Measurements from ENCODE around the gene KDM4B. TPM values are rescaled to one million over a fixed set of nuclear protein-coding genes. Genes with fewer than 3 reads are reported as not detected.

The KDM4B gene
- total RNA-seq, 1 donor: 26.7 TPM

DNA sequence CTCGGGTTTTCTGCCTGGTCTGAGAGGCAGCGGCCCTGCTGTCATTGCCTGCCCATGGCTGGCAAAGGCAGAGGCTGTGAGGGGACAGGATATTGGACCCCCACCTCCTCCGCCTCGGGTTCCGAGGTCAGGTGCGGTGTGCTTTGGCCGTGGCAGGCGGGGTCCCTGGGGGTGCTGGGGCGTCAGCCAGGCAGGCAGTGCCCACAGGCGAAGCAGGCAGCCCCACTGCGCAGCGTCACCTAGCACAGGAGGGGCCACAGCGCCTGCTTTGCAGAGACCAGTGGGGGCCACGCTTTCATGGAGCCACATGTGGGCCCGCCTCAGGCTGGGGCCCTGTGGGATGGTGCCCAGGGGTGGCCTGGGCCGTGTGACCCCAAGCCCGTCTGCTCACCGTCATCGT is 96.0 kb downstream of the KDM4B start:
- DNase-seq (ENCODE audit: low read depth in 2 of 3, low spot score in 2 of 3): no peak

DNA sequence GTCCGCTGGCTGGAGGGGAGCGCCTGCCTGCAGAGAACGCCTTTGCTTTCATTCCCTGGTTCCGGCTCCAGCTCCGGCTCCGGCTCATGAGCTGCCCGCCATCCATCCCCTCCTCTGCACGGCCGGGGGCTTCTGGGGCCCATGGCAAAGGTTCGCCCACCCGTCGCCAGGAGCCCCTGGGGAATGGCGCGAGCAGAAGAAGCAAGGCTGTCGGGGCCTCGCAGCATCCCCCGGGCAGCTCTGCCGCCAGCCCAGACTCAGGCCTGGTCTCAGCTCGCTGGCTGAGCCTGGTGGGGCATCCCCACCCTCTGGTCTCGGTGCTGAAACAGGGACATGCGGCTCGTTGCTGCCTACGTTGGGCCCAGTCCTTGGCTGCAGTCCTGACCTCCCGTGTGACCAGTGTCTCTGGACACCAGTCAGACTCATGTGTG is 96.8 kb downstream of the KDM4B start:
- DNase-seq (ENCODE audit: low read depth in 2 of 3, low spot score in 2 of 3): no peak

DNA sequence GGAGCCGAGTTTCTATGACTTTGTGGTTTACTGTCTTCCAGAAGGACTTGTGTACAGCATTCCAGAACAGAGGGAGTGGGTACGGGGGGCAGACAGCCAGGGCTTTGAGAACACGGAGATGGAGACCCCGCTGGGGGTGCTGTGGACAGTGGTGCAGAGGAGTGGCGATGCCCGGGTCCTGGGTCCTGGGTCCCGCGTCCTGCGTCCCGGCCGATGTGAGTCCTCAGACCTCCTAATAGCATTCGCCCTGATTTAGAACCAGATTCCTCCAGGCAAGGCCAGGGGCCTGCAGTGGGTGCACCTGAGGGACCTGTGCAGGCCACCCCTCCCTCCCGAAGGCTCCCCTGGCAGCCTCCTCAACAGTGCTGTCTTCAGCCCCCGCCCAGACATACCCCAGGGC is 97.9 kb downstream of the KDM4B start:
- DNase-seq (ENCODE audit: low read depth in 2 of 3, low spot score in 2 of 3): no peak

DNA sequence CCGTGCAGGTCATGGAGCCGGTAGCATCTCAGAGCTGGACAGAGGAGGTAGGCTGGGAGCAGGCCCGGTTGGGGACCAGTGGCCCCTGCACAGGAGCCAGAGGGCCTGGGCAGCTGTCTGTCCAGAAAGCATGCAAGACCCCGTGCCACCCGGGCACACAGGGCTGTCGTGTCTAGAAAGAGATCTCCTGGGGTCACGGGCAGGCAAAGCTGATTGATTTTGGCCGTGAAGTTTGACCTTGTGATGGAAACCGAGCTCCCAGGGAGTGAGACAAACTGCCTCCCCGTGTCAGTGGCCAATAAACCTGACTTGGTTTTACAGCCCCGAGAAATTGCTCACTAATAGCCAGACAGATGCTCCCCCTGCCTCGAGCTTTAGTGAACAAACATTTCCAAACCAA is 98.8 kb downstream of the KDM4B start:
- DNase-seq (ENCODE audit: low read depth in 2 of 3, low spot score in 2 of 3): no peak

DNA sequence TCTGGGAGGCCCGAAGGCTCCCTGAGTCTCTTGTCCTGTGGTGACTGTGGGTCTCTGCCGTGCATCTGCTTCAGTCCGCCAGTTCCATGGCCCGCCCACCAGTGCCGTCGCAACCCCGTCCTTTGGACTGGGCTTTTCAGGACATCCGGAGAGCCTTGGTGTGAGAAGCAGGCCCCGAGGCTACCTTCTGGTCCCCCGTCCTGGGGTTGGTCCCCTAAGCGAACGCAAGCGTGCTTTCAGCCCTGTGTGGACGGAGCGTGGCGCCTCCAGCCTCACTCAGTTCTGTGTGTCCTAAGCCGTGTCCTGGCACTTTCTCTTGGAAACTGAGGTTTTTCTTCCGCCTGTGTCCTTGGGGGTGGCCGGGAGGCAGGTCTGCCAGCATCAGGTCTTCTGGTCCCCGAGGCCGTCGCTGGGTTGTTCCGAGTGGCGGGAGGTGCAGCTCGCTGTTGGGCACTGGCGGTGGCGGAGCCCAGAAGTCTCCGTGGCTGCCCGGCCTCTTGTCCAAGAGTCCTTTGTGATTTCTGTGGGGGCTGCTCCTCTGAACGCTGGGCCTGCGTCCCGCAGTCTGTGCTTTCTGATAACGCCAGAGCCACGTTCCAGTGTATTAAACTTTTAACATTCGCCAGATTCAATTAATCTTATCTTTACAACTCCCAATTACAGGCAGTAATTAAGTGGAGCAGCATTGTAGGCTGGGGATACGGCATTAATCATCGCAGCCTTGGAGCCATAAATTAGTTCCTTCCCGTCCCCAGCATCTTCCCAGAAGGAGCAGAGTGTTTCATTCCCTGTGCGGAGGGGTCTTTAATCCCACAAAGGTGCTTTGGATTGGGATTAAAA is 99.5 kb downstream of the KDM4B start:
- no peak for DNase-seq (ENCODE audit: low read depth in 2 of 3, low spot score in 2 of 3)

DNA sequence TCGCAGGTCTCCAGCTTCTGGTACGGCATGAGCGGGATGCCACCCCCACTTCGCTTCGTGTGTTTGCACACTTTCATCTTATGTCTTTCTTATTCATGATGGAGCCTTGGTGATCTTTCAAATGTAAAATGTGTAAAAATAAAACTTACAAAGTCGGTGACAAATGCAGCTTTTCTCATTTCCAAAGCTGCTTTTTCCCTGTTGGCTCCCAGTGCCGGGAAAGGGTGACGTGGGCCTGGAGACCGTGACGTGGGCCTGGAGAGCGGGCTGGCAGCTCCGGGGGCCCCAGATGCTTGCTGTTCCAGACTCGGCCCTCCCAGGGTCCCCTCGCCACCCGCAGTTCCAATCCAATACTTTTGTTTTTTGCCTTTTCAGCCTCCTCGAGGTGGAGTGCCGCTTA is 101.4 kb downstream of the KDM4B start:
- DNase-seq (ENCODE audit: low read depth in 2 of 3, low spot score in 2 of 3): no peak

DNA sequence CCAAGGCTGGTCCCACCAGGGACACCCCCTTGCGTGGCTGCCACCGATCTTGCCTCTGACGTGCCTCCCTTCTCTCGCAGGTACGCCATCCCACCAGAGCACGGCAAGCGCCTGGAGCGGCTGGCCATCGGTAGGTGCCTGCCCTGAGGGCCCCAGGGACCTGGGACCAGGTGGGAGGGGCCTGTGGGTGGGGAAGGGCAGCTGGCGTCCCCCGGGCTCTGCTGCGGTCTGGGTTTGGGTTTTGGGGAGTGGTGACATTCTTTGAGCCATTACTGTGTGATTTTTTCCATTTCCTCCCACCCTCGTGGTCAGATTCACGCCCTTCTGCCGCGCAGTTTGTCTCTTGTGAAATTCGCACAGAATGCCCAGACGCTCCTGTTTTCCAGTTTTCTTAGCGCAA is 102.0 kb downstream of the KDM4B start:
- DNase-seq (ENCODE audit: low read depth in 2 of 3, low spot score in 2 of 3): no peak

DNA sequence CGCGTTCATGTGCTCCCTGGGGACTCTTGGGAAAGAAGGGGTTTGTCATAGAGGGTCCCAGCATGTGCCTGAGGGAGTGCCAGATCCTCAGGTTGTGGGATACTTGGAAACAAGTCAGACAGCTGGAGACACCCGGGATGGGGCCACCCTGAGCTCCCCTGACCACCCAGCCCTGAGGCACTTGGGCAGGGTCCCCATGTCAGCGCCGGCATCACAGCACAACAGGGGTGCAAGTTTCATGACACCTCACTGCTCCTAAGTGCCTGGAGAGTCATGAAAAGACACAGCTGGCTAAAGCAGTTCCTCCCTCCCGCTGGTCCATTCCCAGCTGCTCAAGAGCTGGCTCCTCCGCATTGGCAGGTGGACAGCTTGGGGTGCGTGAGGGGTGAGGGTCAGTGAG is 102.7 kb downstream of the KDM4B start:
- DNase-seq (ENCODE audit: low read depth in 2 of 3, low spot score in 2 of 3): no peak

DNA sequence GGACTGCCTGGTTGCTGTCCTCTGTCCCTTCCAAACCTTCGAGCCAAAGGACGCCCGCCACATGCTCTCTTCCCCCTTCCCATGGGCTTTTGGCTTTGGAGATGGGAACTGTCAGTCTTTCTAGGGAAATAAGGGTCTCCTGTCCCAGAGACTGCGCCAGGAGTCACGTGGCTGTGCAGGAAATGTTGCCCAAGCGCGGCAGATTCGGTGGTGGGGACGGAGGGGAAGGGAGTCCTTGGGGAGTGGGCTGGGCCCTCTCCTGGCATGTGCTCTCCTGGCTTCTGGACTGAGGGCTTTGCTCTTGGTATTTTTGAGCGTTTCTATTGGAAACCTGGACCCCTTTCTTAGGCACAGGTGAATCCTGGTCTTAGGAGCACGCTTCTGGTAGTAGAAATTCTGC is 103.2 kb downstream of the KDM4B start:
- no peak for DNase-seq (ENCODE audit: low read depth in 2 of 3, low spot score in 2 of 3)

DNA sequence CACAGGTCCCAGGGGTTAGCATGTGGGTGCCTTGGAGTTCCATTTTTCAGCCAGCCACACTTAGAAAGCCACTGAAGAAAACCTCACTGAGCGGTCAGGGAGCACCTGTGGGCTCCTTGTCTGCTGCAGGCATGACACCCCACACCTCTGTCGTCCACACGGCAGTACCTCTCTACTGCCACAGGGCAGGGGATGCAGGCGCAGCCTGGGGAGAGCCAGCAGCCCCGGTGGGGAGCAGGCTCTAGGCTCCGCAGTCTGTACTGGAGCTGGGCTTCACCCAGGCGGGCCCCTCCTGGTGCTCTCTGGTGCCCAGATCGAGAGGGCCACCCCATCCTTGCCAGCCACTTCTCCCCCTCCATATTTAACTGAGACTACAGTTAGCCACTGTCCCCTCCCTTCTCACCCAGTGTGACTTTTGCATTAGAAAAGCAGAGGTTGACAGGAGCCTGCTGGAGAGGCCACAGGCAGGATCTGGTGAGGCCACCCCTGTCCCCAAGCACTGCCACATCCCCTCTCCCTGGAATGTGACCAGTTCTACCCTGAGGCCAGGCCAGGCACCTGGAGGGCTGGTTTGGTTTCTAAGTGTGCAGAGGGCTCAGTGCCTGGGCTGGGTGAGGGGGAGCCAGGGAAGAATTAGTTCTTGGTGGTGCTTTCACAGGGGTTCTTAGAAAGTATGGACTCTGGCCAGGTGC is 104.4 kb downstream of the KDM4B start:
- no peak for DNase-seq (ENCODE audit: low read depth in 2 of 3, low spot score in 2 of 3)

DNA sequence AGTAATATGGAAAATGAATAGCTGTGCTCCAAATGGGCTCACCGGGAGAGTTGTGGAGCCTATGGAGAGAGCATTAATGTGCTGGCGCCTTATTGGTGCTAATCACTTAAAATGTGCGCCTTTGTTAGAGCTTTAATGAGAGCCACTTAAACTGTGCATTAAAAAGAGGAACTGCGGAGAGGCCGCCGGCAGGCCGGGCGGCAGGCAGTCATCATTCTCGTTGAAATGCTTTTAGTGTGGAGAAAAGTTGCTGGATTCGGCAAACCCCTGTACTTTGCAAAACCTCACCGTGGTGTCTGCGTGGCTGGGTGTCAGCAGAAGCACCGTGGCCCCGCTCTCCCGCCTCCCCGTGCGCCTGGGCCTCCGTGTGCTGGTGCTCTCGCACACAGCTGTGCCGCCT is 105.5 kb downstream of the KDM4B start:
- peak in 2 of 3 donors; percentile 46 to 73 for DNase-seq (ENCODE audit: low read depth in 2 of 3, low spot score in 2 of 3)

DNA sequence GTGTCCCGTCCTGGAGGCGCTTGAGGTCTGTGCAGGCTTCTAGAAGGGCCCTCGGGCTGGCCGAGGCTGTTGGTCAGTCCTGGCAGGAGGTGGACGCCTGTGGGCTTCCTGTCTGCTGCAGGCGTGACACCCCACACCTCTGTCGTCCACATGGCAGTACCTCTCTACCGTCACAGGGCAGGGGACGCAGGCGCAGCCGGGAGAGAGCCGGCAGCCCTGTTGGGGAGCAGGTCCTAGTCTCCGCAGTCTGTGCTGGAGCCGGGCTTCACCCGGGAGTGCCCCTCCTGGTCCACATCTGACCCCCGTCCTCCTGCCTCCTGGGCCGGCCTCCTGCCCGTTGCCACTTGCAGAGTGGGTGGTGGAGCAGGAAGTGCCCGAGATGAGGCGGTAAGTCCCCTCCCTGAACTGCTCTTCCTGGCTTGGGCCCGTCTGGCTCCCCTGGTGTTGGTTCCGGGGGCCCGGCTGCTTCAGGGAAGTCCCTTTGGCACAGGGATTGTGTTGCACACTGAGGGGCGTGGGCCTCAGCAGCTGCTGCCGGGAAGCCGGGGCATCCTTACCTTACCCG is 106.0 kb downstream of the KDM4B start:
- no peak for DNase-seq (ENCODE audit: low read depth in 2 of 3, low spot score in 2 of 3)

DNA sequence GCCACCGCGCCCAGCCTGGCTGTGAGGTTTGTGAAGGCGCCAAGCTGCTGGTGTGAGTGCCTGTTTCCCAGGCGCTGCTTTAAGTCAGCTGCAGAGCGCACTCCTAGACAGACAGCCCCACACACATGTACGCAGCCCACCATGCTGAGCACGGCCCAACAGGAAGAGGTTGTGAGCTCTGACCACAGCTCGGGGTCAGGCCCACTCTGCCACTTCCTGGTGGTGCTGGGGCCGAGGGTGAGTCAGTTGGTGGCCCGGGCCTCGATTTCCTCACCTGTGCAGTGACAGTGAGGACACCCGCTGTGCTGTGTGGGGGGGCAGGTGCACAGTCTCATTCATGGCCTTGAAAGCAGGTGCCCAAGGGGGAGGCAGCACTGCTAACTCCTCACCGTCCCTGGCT is 106.7 kb downstream of the KDM4B start:
- DNase-seq (ENCODE audit: low read depth in 2 of 3, low spot score in 2 of 3): peak in 1 of 3 donors; percentile 24

DNA sequence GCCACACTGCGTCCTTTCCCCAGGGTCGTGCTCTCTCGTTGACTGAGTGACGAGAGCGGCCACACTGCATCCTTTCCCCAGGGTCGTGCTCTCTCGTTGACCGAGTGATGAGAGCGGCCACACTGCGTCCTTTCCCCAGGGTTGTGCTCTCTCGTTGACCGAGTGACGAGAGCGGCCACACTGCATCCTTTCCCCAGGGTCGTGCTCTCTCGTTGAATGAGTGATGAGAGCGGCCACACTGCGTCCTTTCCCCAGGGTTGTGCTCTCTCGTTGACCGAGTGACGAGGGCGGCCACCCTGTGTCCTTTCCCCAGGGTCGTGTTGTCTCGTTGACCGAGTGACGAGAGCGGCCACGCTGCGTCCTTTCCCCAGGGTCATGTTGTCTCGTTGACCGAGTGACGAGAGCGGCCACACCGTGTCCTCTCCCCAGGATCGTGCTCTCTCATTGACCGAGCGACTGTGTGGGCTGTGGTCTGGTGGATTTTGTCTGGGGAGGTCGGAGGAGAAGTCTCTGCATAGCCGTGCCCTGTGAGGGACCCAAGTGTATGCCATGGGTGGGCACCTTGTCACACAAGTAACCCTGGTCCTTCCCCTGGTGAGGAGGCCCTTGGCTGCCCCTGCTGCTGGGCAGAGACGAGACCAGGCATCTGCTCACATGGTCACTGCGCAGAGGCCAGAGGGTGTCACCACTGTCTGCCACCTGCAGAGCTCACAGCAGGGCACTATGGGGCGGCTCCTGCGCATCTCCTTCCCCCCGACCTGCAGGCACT is 107.7 kb downstream of the KDM4B start:
- no peak for DNase-seq (ENCODE audit: low read depth in 2 of 3, low spot score in 2 of 3)

DNA sequence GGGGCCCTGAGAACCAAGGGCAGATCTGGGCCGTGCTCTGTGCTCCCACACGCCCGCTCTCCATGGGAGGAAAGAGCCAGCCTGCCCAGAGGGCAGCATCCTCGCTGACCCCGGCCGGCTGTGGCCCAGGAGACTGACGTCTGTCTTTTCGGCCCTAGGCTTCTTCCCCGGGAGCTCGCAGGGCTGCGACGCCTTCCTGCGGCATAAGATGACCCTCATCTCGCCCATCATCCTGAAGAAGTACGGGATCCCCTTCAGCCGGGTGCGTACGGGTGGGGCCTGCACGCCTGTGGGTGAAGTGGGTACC is 108.2 kb downstream of the KDM4B start:
- DNase-seq (ENCODE audit: low read depth in 2 of 3, low spot score in 2 of 3): no peak

DNA sequence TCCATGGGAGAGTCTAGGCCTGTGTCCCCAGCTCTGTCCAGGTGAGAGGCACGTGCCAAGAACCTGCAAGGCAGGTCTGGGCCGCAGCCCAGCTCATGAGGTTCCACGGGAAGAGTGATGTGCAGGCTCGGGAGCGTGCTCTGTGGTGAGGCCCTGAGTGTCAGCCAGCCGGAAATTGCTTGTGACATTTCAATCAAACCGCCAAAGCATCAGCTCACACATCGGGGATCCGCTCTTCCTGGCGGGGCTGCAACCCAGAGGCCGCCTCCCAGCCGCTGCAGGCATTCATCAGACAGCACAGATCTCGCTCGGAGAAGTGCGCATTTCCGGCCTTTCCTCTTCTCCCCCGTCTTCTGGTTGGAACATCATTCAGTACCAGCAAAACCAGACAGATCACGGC is 109.3 kb downstream of the KDM4B start:
- DNase-seq (ENCODE audit: low read depth in 2 of 3, low spot score in 2 of 3): no peak

DNA sequence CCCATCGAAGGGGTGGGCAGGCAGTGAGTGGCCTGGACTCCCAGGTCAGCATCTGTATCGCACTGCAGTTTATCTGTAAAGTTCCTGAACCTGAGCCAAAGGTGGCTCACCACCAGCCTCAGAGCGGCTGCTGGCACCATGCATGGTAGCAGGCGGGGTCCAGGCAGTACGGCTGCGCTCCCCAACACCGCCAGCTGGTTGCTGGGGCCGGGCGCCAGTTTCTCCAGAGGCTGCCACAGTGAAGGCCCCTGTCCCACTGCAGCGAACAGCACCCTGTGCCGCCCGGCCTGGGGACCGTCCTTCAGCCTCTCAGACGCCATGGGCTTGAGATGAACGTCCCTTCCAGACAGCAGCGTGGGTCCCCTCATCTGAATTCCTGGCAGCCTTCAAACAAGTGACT is 109.8 kb downstream of the KDM4B start:
- DNase-seq (ENCODE audit: low read depth in 2 of 3, low spot score in 2 of 3): no peak

DNA sequence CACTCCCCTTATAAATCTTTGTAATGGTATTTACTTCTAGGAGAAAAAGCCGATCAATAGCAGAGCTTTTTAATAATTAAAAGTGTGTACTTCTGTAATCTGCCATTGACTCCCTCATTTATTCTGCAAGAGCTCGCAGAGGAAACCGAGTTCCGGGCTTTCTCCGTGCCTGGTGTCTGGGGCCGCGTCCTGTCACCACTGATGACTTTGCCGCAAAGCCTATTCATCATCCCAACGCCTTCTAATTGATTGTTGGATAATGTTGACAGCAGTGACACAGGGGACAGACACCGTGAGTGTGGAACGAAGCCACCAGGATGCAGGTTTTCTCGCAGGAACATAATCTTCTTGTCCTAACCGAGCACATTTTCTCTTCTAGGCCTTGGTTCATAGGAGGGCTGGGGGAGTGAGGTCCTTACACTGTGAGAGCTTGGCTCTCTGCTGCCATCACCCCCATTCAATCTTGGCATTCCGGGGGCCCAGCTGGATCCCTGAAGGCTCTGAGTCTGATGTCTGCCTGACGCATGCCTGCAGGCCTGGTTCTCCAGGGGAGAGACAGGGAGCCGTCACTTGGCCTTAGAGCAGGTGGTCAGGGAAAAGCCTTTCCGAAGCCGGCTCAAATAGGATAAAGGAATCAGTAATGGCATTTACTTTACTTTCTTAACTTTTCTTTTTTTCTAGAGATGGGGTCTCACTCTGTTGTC is 110.3 kb downstream of the KDM4B start:
- no peak for DNase-seq (ENCODE audit: low read depth in 2 of 3, low spot score in 2 of 3)

DNA sequence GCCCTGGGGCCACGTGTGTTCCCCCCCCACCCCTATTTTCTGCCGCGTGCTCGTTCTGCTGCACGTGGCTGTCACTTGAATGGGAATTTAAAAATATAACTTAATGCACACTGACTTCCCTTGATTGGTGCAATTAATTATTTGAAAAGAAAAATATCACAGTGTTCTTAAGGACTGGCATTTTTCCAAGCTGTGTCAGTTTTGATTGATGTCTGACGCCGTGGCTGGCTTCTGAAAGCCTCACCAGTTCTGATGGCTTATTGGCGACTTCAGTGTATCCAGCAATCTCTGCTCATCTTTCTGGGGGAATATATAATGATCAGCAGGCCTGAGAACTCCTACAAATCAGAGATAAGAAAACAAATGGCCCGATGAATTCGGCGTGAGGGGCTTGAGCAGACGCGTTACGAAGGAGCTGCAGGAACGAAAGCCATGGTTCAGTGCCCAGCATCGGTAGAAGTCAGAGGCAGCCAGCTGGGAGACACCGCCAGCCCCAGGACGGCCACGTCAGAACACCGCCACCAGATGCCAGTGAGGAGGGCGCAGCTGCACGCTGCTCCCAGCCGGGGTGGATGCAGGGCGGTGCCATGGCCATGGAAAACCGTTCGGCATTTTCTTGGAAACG is 111.2 kb downstream of the KDM4B start:
- no peak for DNase-seq (ENCODE audit: low read depth in 2 of 3, low spot score in 2 of 3)

DNA sequence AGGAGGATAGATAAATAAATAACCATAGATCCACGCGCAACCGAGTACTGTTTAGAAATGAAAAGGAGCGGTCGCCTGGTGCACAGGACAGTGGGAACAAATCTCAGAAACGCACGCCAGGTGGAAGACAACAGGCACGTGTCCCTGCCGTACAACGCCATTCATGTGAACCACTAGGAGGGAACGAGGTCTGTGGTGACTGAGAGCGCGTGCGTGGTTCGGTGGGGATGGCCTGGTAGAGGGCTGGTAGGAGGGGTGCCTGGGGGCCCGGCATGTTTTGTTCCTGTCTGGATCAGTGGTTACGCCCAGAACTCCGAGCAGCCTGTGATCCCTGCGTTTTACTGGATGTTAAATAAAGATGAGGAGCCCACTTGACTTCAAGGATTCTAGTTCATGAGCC is 111.9 kb downstream of the KDM4B start:
- no peak for DNase-seq (ENCODE audit: low read depth in 2 of 3, low spot score in 2 of 3)
